ENCODE measurements around the gene OR1E1. TPM values are rescaled to one million over a fixed set of nuclear protein-coding genes. Genes with fewer than 3 reads are reported as not detected.
"Not testable (repeated sequence)": the region's sequence is repeated elsewhere in the genome, so short reads cannot be mapped to it uniquely, and the experiment has no call there.

The OR1E1 gene
- total and polyA plus RNA-seq, 2 donors (not counting 1 experiment from before 2014, with no cell fraction given): not detected

DNA sequence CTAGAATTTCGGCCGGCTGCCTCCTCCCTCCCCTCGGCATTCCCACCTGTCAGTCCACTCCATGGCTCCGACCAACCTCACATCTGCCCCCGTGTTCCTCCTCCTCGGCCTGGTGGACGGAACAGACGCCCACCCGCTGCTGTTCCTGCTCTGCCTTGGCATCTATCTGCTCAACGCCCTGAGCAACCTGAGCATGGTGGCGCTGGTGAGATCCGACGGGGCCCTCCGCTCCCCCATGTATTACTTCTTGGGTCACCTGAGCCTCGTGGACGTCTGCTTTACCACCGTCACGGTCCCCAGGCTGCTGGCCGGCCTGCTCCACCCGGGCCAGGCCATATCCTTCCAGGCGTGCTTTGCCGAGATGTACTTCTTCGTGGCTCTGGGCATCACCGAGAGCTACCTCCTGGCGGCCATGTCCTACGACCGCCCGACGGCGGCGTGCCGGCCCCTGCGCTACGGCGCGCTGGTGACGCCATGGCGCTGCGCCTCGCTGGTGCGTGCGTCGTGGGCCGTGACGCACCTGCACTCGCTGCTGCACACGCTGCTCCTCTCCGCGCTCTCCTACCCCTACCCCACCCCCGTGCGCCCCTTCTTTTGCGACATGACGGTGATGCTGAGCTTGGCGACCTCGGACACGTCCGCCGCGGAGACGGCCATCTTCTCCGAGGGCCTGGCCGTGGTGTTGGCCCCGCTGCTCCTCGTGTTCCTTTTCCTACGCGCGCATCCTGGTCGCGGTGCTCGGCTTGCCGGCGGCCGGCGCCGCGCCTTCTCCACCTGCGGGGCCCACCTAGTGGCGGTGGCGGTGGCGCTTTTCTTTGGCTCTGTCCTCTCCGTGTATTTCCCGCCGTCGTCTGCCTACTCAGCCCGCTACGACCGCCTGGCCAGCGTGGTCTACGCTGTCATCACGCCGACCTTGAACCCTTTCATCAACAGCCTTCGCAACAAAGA lies 12.1 kb downstream of the OR1E1 start, which contains the start of gene OR3A2:
Gene OR3A2, minus strand, starts transcription at position 440 of the 948 bp plus-strand sequence.
- no peak for DNase-seq (ENCODE audit: low read depth in 2 of 2)
- Histone ChIP-seq H3K27me3 (ENCODE audit: control insufficient read depth, insufficient read depth, low read length) (no peaks in the 10 kb centered on the region), H2AFZ (ENCODE audit: low read length) (no peak within 1 kb of the TSS), H3K27ac (ENCODE audit: insufficient read depth, low read length) (no peak within 1 kb of the TSS), H3K79me2 (ENCODE audit: control insufficient read depth, insufficient read depth, low read length) (no peaks in the 10 kb centered on the region), H3K9me3 (ENCODE audit: control insufficient read depth, insufficient read depth, low read depth, low read length) (no peaks in the 10 kb centered on the region), H3K36me3 (ENCODE audit: control insufficient read depth, insufficient read depth, low read length) (no peaks in the 10 kb centered on the region), H3K4me1 (ENCODE audit: control insufficient read depth, extremely low read depth, insufficient read depth, low read length) (no peaks in the 10 kb centered on the region), H3K9ac (ENCODE audit: insufficient read depth, low read length) (no peak within 1 kb of the TSS), H3K4me3 (replicated peaks in 1 of 4; ENCODE audit: control extremely low read depth in 1 of 4, insufficient read depth in 1 of 4, low read depth in 3 of 4, low read length in 4 of 4) (no peak within 1 kb of the TSS), H3K4me2 (ENCODE audit: extremely low read depth, insufficient read depth, low read length) (no peak within 1 kb of the TSS), H4K20me1 (ENCODE audit: control insufficient read depth, extremely low read depth, insufficient read depth, low read length) (no peaks in the 10 kb centered on the region)
- TF ChIP-seq CTCF (conservative IDR thresholded peaks at IDR 0.05 in 1 of 2, IDR thresholded peaks at IDR 0.05 in 1 of 2; ENCODE audit: low read depth in 1 of 2, low read length in 2 of 2) (no peak), EZH2 (IDR thresholded peaks at IDR 0.05; ENCODE audit: low read length, missing control alignments) (no peak)

GRCh38 chr17:3381957-3382356 lies 16.3 kb downstream of the OR1E1 start:
- TF ChIP-seq CTCF (conservative IDR thresholded peaks at IDR 0.05 in 1 of 2, IDR thresholded peaks at IDR 0.05 in 1 of 2; ENCODE audit: low read depth in 1 of 2, low read length in 2 of 2): no peak
- TF ChIP-seq EZH2 (IDR thresholded peaks at IDR 0.05; ENCODE audit: low read length, missing control alignments): no peak
- no peak for DNase-seq (ENCODE audit: low read depth in 2 of 2)

DNA sequence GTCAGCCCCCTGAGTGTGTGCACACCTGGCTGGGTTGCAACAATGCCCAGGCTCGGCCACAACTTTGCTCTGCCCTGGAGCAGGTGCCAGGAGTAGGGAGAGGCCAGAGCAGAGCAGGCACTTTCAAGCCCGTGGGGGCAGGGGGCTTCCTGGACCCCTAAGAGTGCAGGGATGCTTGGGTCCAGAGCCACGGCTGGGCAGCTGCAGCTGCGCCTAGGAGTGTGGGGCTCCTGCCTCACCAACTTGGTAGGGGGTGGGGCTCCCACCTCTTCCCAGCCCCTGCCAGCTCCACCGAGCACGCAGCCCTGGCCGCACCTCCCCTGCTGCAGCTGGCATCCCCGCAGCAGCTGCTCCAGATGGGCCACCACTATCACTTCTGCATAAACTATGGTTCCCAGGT lies 19.9 kb downstream of the OR1E1 start:
- no peaks in the 10 kb centered on the region for H4K20me1 ChIP-seq (ENCODE audit: control insufficient read depth, extremely low read depth, insufficient read depth, low read length)
- no peaks in the 10 kb centered on the region for H3K27me3 ChIP-seq (ENCODE audit: control insufficient read depth, insufficient read depth, low read length)
- no peak for DNase-seq (ENCODE audit: low read depth in 2 of 2)
- H3K4me2 ChIP-seq (ENCODE audit: extremely low read depth, insufficient read depth, low read length): no peak overlapping the region
- H3K36me3 ChIP-seq (ENCODE audit: control insufficient read depth, insufficient read depth, low read length): no peaks in the 10 kb centered on the region
- no peak overlapping the region for H3K9ac ChIP-seq (ENCODE audit: insufficient read depth, low read length)
- H2AFZ ChIP-seq (ENCODE audit: low read length): no peak overlapping the region
- no peak overlapping the region for H3K27ac ChIP-seq (ENCODE audit: insufficient read depth, low read length)
- H3K4me3 ChIP-seq (replicated peaks in 1 of 4; ENCODE audit: control extremely low read depth in 1 of 4, insufficient read depth in 1 of 4, low read depth in 3 of 4, low read length in 4 of 4): no peak overlapping the region
- H3K79me2 ChIP-seq (ENCODE audit: control insufficient read depth, insufficient read depth, low read length): no peaks in the 10 kb centered on the region
- no peaks in the 10 kb centered on the region for H3K9me3 ChIP-seq (ENCODE audit: control insufficient read depth, insufficient read depth, low read depth, low read length)
- TF ChIP-seq CTCF (conservative IDR thresholded peaks at IDR 0.05 in 1 of 2, IDR thresholded peaks at IDR 0.05 in 1 of 2; ENCODE audit: low read depth in 1 of 2, low read length in 2 of 2) (no peak), EZH2 (IDR thresholded peaks at IDR 0.05; ENCODE audit: low read length, missing control alignments) (no peak)
- H3K4me1 ChIP-seq (ENCODE audit: control insufficient read depth, extremely low read depth, insufficient read depth, low read length): no peaks in the 10 kb centered on the region

More at GRCh38 chr17:3381957-3382356, 16.3 kb downstream of the OR1E1 start:
- Histone ChIP-seq H3K4me1 (ENCODE audit: control insufficient read depth, extremely low read depth, insufficient read depth, low read length) (no peaks in the 10 kb centered on the region), H3K9ac (ENCODE audit: insufficient read depth, low read length) (no peak overlapping the region), H4K20me1 (ENCODE audit: control insufficient read depth, extremely low read depth, insufficient read depth, low read length) (no peaks in the 10 kb centered on the region), H3K79me2 (ENCODE audit: control insufficient read depth, insufficient read depth, low read length) (no peaks in the 10 kb centered on the region), H3K27ac (ENCODE audit: insufficient read depth, low read length) (no peak overlapping the region), H3K4me3 (replicated peaks in 1 of 4; ENCODE audit: control extremely low read depth in 1 of 4, insufficient read depth in 1 of 4, low read depth in 3 of 4, low read length in 4 of 4) (no peak overlapping the region), H3K9me3 (ENCODE audit: control insufficient read depth, insufficient read depth, low read depth, low read length) (no peaks in the 10 kb centered on the region), H2AFZ (ENCODE audit: low read length) (no peak overlapping the region), H3K27me3 (ENCODE audit: control insufficient read depth, insufficient read depth, low read length) (no peaks in the 10 kb centered on the region), H3K36me3 (ENCODE audit: control insufficient read depth, insufficient read depth, low read length) (no peaks in the 10 kb centered on the region), H3K4me2 (ENCODE audit: extremely low read depth, insufficient read depth, low read length) (no peak overlapping the region)

DNA sequence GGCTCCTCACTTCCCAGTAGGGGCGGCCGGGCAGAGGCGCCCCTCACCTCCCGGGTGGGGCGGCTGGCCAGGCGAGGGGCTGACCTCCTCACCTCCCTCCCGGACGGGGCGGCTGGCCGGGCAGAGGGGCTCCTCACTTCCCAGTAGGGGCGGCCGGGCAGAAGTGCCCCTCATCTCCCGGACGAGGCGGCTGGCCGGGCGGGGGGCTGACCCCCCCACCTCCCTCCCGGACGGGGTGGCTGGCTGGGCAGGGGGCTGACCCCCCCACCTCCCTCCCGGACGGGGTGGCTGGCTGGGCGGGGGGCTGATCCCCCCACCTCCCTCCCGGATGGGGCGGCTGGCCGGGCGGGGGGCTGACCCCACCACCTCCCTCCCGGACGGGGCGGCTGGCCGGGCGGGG lies 27.0 kb downstream of the OR1E1 start:
- H3K4me3 ChIP-seq (replicated peaks in 1 of 4; ENCODE audit: control extremely low read depth in 1 of 4, insufficient read depth in 1 of 4, low read depth in 3 of 4, low read length in 4 of 4); H4K20me1 ChIP-seq (ENCODE audit: control insufficient read depth, extremely low read depth, insufficient read depth, low read length); H2AFZ ChIP-seq (ENCODE audit: low read length); H3K27ac ChIP-seq (ENCODE audit: insufficient read depth, low read length); DNase-seq (ENCODE audit: low read depth in 2 of 2); H3K27me3 ChIP-seq (ENCODE audit: control insufficient read depth, insufficient read depth, low read length); H3K79me2 ChIP-seq (ENCODE audit: control insufficient read depth, insufficient read depth, low read length); H3K9me3 ChIP-seq (ENCODE audit: control insufficient read depth, insufficient read depth, low read depth, low read length); H3K9ac ChIP-seq (ENCODE audit: insufficient read depth, low read length); H3K4me1 ChIP-seq (ENCODE audit: control insufficient read depth, extremely low read depth, insufficient read depth, low read length); H3K36me3 ChIP-seq (ENCODE audit: control insufficient read depth, insufficient read depth, low read length); H3K4me2 ChIP-seq (ENCODE audit: extremely low read depth, insufficient read depth, low read length): not testable (repeated sequence)
